Measurements from ENCODE around the gene CLDND1.
A peak's percentile ranks its signal among the peaks of the same experiment; 100 is the strongest.

Gene CLDND1

GRCh38 chr3:98522544-98523281, at the start of gene CLDND1:
Gene CLDND1 (minus strand): TSS chr3:98522902. CDS start chr3:98521424, 1,478 bp downstream.
- peak; percentile 99 for DNase-seq (ENCODE audit: low read depth, low spot score)
- TF ChIP-seq CTCF (IDR thresholded peaks at IDR 0.05; ENCODE audit: low read depth, low read length): no peak
- H3K4me3 ChIP-seq (ENCODE audit: low read depth, low read length): peak within 1 kb of the TSS; percentile 83
- in situ Hi-C loops (cut with HindIII; ENCODE audit: low sequenced_read_pairs): no loop called here

- in situ Hi-C loops (cut with HindIII; ENCODE audit: low sequenced_read_pairs): no loop called here
- DNase-seq (ENCODE audit: low read depth, low spot score): no peak
- TF ChIP-seq CTCF (IDR thresholded peaks at IDR 0.05; ENCODE audit: low read depth, low read length): no peak
- H3K4me3 ChIP-seq (ENCODE audit: low read depth, low read length): no peak overlapping the region
These were observed 45.7 kb upstream of the CLDND1 start for GRCh38 chr3:98568402-98568801.

GRCh38 chr3:98567666-98568270, 45.1 kb upstream of the CLDND1 start:
- H3K4me3 ChIP-seq (ENCODE audit: low read depth, low read length): no peak overlapping the region
- no peak for TF ChIP-seq CTCF (IDR thresholded peaks at IDR 0.05; ENCODE audit: low read depth, low read length)
- DNase-seq (ENCODE audit: low read depth, low spot score): no peak
- in situ Hi-C loops (cut with HindIII; ENCODE audit: low sequenced_read_pairs): no loop called here

- no peak overlapping the region for H3K4me3 ChIP-seq (ENCODE audit: low read depth, low read length)
- in situ Hi-C loops (cut with HindIII; ENCODE audit: low sequenced_read_pairs): no loop called here
- no peak for DNase-seq (ENCODE audit: low read depth, low spot score)
- no peak for TF ChIP-seq CTCF (IDR thresholded peaks at IDR 0.05; ENCODE audit: low read depth, low read length)
These were observed 43.1 kb upstream of the CLDND1 start for GRCh38 chr3:98565843-98566242.

GRCh38 chr3:98565237-98565643, 42.5 kb upstream of the CLDND1 start:
- in situ Hi-C loops (cut with HindIII; ENCODE audit: low sequenced_read_pairs): no loop called here
- no peak for DNase-seq (ENCODE audit: low read depth, low spot score)
- no peak for TF ChIP-seq CTCF (IDR thresholded peaks at IDR 0.05; ENCODE audit: low read depth, low read length)
- H3K4me3 ChIP-seq (ENCODE audit: low read depth, low read length): no peak overlapping the region

GRCh38 chr3:98564282-98565005, 41.7 kb upstream of the CLDND1 start:
- TF ChIP-seq CTCF (IDR thresholded peaks at IDR 0.05; ENCODE audit: low read depth, low read length): no peak
- H3K4me3 ChIP-seq (ENCODE audit: low read depth, low read length): no peak overlapping the region
- in situ Hi-C loops (cut with HindIII; ENCODE audit: low sequenced_read_pairs): no loop called here
- no peak for DNase-seq (ENCODE audit: low read depth, low spot score)
